Measurements from ENCODE around the gene PRPSAP2.

The PRPSAP2 gene

DNA sequence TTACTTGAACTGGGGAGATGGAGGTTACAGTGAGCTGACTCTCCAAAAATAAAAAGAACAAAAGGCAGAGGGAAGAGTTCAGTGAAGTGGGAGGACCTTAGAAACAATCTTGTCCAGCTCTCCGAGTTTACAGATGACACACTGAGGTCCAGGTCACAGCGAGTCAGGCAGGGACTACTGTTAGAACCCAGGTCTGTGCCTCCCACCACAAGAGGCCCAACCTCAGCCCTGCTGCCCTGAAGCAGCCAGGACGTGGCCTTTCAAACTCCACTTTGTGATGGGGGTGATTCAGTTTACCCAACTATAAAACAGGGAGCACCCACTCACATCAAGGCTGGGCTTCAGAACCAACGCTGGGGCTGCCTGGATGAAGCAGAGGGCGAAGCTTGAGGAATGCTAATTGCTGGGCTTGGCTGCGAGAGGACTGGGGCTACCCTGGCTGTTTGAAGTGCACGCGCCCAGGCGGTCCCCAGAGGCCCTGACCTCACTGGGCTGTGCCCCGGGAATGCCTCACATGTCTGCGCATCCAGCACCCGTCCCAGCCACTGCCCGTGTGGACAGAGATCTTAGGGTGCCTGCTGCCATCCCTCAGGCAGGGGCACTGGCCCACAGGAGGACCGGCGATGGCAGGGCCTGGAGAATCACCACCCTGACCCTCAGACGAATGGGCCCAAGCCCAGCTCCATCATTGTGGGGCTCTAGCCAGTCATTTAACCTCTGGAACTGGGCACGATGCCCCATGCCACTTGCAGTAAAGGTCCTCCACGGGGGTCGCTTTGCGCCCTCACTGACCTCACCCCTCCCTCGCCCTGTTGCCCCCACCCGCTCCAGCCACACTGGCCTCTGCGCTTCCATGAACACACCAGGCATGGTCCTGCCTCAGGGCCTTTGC lies 105.4 kb downstream of the PRPSAP2 start:
- no peak for DNase-seq

- no peak for DNase-seq
These were observed 106.1 kb downstream of the PRPSAP2 start for GRCh38 chr17:18964018-18964351.

- DNase-seq, result no peak
These were observed 106.6 kb downstream of the PRPSAP2 start for GRCh38 chr17:18964550-18964949.

DNA sequence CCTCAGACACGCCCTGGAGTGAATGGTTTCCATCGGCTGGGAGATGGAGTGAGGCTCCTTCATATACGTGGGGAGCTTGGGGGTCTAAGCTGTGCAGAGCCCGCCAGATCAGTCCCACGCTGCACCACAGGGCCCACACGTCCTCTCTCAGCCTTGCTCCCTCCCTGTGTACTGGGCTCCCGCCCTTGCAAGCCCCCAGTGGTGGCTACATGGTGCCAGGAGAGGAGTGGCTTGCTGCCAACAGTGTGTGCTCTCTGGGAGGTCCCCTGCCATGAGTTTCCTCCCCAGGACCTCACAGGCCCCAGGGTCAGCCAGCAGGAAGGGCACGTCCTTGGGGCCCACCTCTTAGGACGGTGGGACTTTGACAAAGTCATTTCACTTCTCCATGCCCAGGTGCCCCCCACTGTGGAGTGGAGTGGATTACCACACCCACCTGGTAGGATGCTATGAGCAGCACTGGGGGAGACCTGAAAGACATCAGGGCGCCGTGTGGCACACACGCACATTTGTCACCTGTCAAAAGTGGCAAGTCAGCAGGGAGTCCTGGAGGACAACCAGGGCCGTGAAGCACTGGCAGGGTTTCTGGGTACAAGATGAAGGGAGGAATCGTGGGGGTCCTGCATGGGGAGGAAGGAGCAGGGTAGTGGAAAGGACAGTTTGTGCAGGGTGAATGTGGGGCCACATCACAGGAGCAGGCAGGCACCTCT lies 107.8 kb downstream of the PRPSAP2 start:
- no peak for DNase-seq

DNA sequence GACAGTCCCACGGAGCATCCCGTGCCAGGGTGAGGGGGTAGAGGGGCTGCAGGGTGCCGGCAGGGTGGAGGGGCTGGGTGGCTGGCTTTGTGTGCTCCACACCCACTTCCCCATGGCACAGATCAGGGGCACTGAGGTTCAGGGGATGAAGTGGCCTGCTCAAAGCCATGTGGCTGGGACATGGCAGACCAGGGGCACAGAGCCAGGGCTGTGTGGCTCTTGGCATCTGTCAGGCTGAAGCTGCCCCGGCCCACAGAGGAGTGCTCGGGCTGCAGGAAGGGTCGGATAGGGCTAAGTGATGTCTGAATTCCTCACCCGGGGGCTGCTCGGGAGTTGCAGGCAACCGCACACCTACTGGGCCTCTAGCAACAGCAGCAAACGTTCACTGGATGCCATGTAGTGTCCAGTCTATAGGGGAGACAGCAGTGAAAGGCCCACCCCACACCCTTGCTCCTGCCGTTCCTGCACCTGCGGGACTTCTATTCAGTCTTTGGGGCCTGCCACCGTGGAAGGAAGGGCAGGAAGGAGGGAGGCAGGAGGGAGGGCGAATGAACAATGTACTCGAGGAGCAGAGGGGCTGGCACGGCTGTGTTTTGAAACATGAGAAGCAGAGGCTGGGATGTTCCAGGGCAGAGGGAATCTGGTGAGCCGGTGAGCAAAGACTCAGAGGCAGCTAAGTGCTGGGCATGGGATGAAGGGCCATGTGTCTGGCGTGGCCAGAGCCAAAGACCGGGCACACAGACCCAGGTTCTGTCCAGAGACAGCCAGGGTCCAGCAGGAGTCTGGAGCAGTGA lies 109.1 kb downstream of the PRPSAP2 start:
- no peak for DNase-seq

DNA sequence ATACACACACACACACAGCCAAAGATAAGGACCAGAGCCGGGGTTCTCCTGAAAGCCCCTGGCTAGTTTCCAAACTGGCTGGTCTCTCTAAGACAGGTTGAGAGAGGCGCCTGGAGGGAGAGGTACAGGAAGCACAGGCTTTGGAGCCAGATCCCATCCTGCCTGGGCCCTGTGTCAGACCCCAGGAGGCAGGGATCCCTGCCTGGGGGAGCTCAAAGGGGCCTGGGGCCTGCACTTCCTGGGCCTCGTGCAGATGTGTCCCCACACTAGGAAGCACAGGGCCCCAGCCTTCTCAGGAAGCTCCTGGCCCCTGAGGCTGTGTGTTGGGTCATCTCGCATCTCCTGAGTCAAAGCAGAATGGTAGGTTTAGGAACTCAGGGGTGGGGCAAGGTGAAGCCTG lies 110.0 kb downstream of the PRPSAP2 start:
- no peak for DNase-seq

DNA sequence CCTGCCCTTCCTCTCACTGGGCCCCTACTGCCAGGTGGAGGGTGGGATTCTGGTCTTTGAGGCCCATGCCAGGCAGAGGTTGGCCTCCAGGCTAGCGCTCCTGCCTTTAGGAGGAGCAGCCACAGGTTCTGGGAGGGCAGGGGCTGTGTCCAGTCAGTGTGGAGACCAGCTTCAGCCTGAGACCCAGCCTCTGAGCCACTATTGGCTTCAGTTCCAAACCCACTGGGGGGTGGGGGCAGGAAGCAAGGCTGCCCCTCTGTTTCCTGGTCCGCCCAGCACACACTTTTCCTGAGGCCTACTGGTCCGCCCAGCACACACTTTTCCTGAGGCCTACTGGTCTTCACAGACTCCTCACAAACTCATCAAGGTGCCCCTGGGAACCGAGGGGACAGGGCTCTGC lies 110.4 kb downstream of the PRPSAP2 start:
- DNase-seq, result no peak

- no peak for DNase-seq
These were observed 111.3 kb downstream of the PRPSAP2 start for GRCh38 chr17:18968945-18969887.

- no peak for DNase-seq
These were observed 112.9 kb downstream of the PRPSAP2 start for GRCh38 chr17:18970582-18971480.

- DNase-seq, result no peak
These were observed 113.9 kb downstream of the PRPSAP2 start for GRCh38 chr17:18971801-18972200.

GRCh38 chr17:18974407-18975149 lies 116.6 kb downstream of the PRPSAP2 start:
- DNase-seq, result no peak

DNA sequence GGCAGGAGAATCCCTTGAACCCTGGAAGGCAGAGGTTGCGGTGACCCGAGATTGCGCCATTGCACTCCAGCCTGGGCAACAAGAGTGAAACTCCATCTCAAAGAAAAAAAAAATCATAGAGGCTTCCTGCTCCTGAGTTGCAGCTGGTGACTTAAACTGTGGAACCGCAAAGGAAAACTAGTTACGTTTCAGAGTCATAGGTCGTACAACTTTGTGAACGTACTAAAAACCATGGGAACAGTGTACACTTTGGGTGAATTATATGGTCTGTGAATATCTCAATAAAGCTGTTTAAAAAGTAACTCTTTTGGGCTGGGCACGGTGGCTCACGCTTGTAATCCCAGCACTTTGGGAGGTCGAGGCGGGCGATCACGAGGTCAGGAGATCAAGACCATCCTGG lies 117.7 kb downstream of the PRPSAP2 start:
- DNase-seq, result no peak

- no peak for DNase-seq
These were observed 118.3 kb downstream of the PRPSAP2 start for GRCh38 chr17:18976201-18976600.

DNA sequence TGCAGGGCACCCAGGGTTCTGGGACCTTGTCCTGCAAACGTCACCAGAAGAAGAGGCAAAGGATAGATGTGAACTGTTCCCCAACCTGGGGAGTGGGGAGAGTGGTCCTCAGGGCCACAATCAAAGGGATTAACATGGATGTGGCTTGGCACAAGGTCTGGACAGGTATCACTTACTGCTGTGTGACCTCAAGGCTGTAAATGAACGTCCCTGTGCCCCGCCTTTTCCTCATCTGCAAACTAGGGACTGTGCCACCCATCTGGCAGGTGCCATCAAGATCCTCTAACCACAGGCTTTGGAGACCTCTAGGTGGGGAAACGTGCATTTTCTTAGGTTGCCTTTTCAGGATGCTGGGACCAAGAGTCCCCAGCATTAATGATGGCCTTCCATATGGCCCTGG lies 119.1 kb downstream of the PRPSAP2 start:
- DNase-seq, result no peak

- DNase-seq, result no peak
These were observed 119.7 kb downstream of the PRPSAP2 start for GRCh38 chr17:18977646-18978045.

- DNase-seq, result no peak
These were observed 120.1 kb downstream of the PRPSAP2 start for GRCh38 chr17:18978050-18978449.

- DNase-seq, result no peak
These were observed 120.7 kb downstream of the PRPSAP2 start for GRCh38 chr17:18978655-18979054.
